ENCODE data around the gene PRMT3.

- TF ChIP-seq EZH2 (IDR thresholded peaks at IDR 0.05; ENCODE audit: insufficient read depth, poor library complexity, severe bottlenecking): no peak
- no peak for TF ChIP-seq EZH2phosphoT487 (IDR thresholded peaks at IDR 0.05; ENCODE audit: insufficient read depth, low read depth)
Measured at GRCh38 chr11:20474882-20475517, 87.5 kb downstream of the PRMT3 start.

Data from GM23248 (cell line).